NB4 (cell line): ENCODE data around the gene ACADS.

ENCODE experiments used
- CTCF ChIP-seq: IDR thresholded peaks from one replicate; pipeline ENCODE4 v1.5.1; 2012; ENCODE audit warnings: low read depth, low read length
- MAX ChIP-seq: IDR thresholded peaks from 2 replicates; pipeline ENCODE4 v1.6.1; 2011; ENCODE audit warnings: low read depth, low read length
- MYC ChIP-seq: IDR thresholded peaks from 2 replicates; pipeline ENCODE4 v1.6.1; 2011; ENCODE audit warnings: low read depth, low read length
- POLR2A ChIP-seq: IDR thresholded peaks from 2 replicates; pipeline ENCODE4 v1.6.1; 2011; ENCODE audit warnings: mild to moderate bottlenecking; ENCODE audit not compliant: insufficient read length; ENCODE audit errors: extremely low read depth

- no peak for TF ChIP-seq CTCF
- no peak for TF ChIP-seq POLR2A
- no peak for TF ChIP-seq MAX
- no peak for TF ChIP-seq MYC
Observed at GRCh38 chr12:120748242-120748641, 22.6 kb downstream of the ACADS start.
